Gastroesophageal sphincter (tissue), 4 donors: ENCODE results near the gene PCDHGA1. TPM values are rescaled to one million over a fixed set of nuclear protein-coding genes. Genes with fewer than 3 reads are reported as not detected.

Source experiments
- ATAC-seq: fragments of 150-250 bp; one replicate; pipeline ENCODE4 v1.9.1; 2016; ENCODE audit warnings: mild to moderate bottlenecking, moderate library complexity
- H3K27ac ChIP-seq, 4 donors: fragments of 200-600 bp; sonication (generic) in 3 of 4; 1 replicate in 3 of 4; 2 replicates in 1 of 4; pipeline ENCODE4 v1.5.1; 2016 to 2019
- H3K27me3 ChIP-seq: fragments of 200-600 bp; sonication (generic); one replicate; pipeline ENCODE4 v1.5.1; 2019
- H3K36me3 ChIP-seq, 2 donors: fragments of 200-600 bp; sonication (generic); one replicate each; pipeline ENCODE4 v1.5.1; 2019; ENCODE audit warnings: control low read depth in 1 of 2
- H3K4me1 ChIP-seq, 3 donors: fragments of 200-600 bp; sonication (generic); 1 replicate in 2 of 3; 2 replicates in 1 of 3; pipeline ENCODE4 v1.5.1; 2016 to 2019; ENCODE audit warnings: control low read depth in 2 of 3
- H3K4me3 ChIP-seq, 2 donors: fragments of 200-600 bp; sonication (generic); one replicate each; pipeline ENCODE4 v1.5.1; 2019; ENCODE audit warnings: mild to moderate bottlenecking in 1 of 2, moderate library complexity in 1 of 2
- H3K9me3 ChIP-seq, 3 donors: fragments of 200-600 bp; sonication (generic); one replicate each; pipeline ENCODE4 v1.5.1; 2017 to 2019; ENCODE audit warnings: control low read depth in 2 of 3
- CTCF ChIP-seq, 4 experiments: fragments of 200-600 bp in 2 of 4; fragments of 450-650 bp in 2 of 4; sonication (generic) in 1 of 4; IDR thresholded peaks; one replicate each; pipeline ENCODE4 v1.5.1; 2017 to 2019; ENCODE audit warnings: antibody characterized with exemption in 4 of 4, mild to moderate bottlenecking in 2 of 4, moderate library complexity in 2 of 4
- EP300 ChIP-seq: sonication (generic); formaldehyde crosslinking; IDR thresholded peaks from one replicate; pipeline ENCODE4 v1.6.1; 2017; ENCODE audit warnings: antibody characterized with exemption, mild to moderate bottlenecking
- POLR2A ChIP-seq, 2 donors: fragments of 450-650 bp; IDR thresholded peaks; one replicate each; pipeline ENCODE4 v1.6.1; 2017; ENCODE audit warnings: antibody characterized with exemption in 2 of 2, mild to moderate bottlenecking in 2 of 2, moderate library complexity in 1 of 2
- POLR2AphosphoS5 ChIP-seq: sonication (generic); formaldehyde crosslinking; IDR thresholded peaks from one replicate; pipeline ENCODE4 v1.6.1; 2017; ENCODE audit warnings: antibody characterized with exemption
- WGBS, 2 donors: methylation state at CpG; one replicate each; pipeline ENCODE4 v1.1.5; 2018; ENCODE audit warnings: low coverage in 1 of 2; 5-methylcytosine and 5-hydroxymethylcytosine counted together
- total RNA-seq, 4 donors: library from RNA; depleted of rRNA; stranded (reverse); fragments of >200 nt; gene quantifications; one replicate each; pipeline ENCODE4 v1.1.0, GENCODE V29; 2016

The PCDHGA1 gene
- total RNA-seq, 4 donors from 2014 or later, result 0.67 to 1.3 (median 1.1) TPM

- H3K36me3 ChIP-seq, result peaks cover 0 to 42% of the 10 kb centered on the region in 2 donors
- TF ChIP-seq POLR2A (IDR thresholded peaks at IDR 0.05), result peak; percentile 26 to 50
- no peak for TF ChIP-seq CTCF (IDR thresholded peaks at IDR 0.05)
- TF ChIP-seq POLR2AphosphoS5, result peak; percentile 89
- no peak for TF ChIP-seq EP300
- peaks cover 7 to 70% (median 32%) of the 10 kb centered on the region in 3 donors for H3K4me1 ChIP-seq
- no peaks in the 10 kb centered on the region for H3K9me3 ChIP-seq
- peak overlapping the region; percentile 3 to 48 for H3K4me3 ChIP-seq
- H3K27ac ChIP-seq, result peak overlapping the region; percentile 77 to 97 (median 90)
- peak; percentile 79 for ATAC-seq
- H3K27me3 ChIP-seq, result no peaks in the 10 kb centered on the region
- WGBS, 2 donors, result 7 to 10% methylated on average over 10 to 11 of the region's 23 CpGs
Observed at GRCh38 chr5:141508798-141509611, 178.7 kb downstream of the PCDHGA1 start.

- no peaks in the 10 kb centered on the region for H3K27me3 ChIP-seq
- WGBS, 2 donors, result 74 to 86% methylated on average over 7 to 8 of the region's 9 CpGs
- peak overlapping the region in 3 of 4 donors; percentile 87 to 97 (median 94) for H3K27ac ChIP-seq
- no peak overlapping the region for H3K4me3 ChIP-seq
- ATAC-seq, result no peak
- no peaks in the 10 kb centered on the region for H3K9me3 ChIP-seq
- peaks cover 0 to 33% of the 10 kb centered on the region in 2 donors for H3K36me3 ChIP-seq
- peaks cover 8 to 82% (median 44%) of the 10 kb centered on the region in 3 donors for H3K4me1 ChIP-seq
- TF ChIP-seq POLR2AphosphoS5 (no peak), CTCF (IDR thresholded peaks at IDR 0.05) (no peak), POLR2A (IDR thresholded peaks at IDR 0.05) (no peak), EP300 (no peak)
Observed at GRCh38 chr5:141510160-141510559, 179.8 kb downstream of the PCDHGA1 start.

- no peaks in the 10 kb centered on the region for H3K9me3 ChIP-seq
- WGBS, 2 donors, result 89% methylated on average over 7 of the region's 14 CpGs; no CpG with 5 or more reads in 1 of the 2 donors
- peaks cover 9 to 90% (median 47%) of the 10 kb centered on the region in 3 donors for H3K4me1 ChIP-seq
- peak overlapping the region in 3 of 4 donors; percentile 6 to 97 (median 94) for H3K27ac ChIP-seq
- H3K4me3 ChIP-seq, result no peak overlapping the region
- no peak for ATAC-seq
- TF ChIP-seq POLR2AphosphoS5 (no peak), EP300 (no peak), POLR2A (IDR thresholded peaks at IDR 0.05) (no peak), CTCF (IDR thresholded peaks at IDR 0.05) (no peak)
- no peaks in the 10 kb centered on the region for H3K27me3 ChIP-seq
- H3K36me3 ChIP-seq, result peaks cover 0 to 24% of the 10 kb centered on the region in 2 donors
Observed at GRCh38 chr5:141510850-141511601, 180.7 kb downstream of the PCDHGA1 start.

- Histone ChIP-seq H3K9me3 (no peaks in the 10 kb centered on the region), H3K4me3 (peak overlapping the region in 1 of 2 donors; percentile 73), H3K27me3 (no peaks in the 10 kb centered on the region), H3K36me3 (peaks cover 0 to 32% of the 10 kb centered on the region in 2 donors), H3K4me1 (peaks cover 7 to 91% (median 46%) of the 10 kb centered on the region in 3 donors), H3K27ac (peak overlapping the region; percentile 89 to 97 (median 95))
- WGBS, 2 donors, result 50 to 69% methylated on average over 2 to 3 of the region's 4 CpGs
- no peak for TF ChIP-seq CTCF (IDR thresholded peaks at IDR 0.05)
- TF ChIP-seq EP300, result no peak
- no peak for TF ChIP-seq POLR2A (IDR thresholded peaks at IDR 0.05)
- TF ChIP-seq POLR2AphosphoS5, result no peak
- no peak for ATAC-seq
Observed at GRCh38 chr5:141511771-141512325, 181.5 kb downstream of the PCDHGA1 start.
